Measurements from ENCODE around the gene CEP72. TPM values are rescaled to one million over a fixed set of nuclear protein-coding genes. Genes with fewer than 3 reads are reported as not detected.

The CEP72 gene
- total RNA-seq, 1 donor, result 3.3 TPM

GRCh38 chr5:570446-570845 is 41.7 kb upstream of the CEP72 start:
- no peak for DNase-seq (ENCODE audit: insufficient read length, low spot score, missing footprints)
- Histone ChIP-seq H3K4me3 (ENCODE audit: insufficient read depth, low read length) (no peak overlapping the region), H2AFZ (ENCODE audit: low read length) (no peak overlapping the region), H3K27me3 (ENCODE audit: insufficient read depth, low read length) (peaks cover 55% of the 10 kb centered on the region), H3K4me2 (ENCODE audit: insufficient read depth, low read length) (no peak overlapping the region), H3K79me2 (ENCODE audit: insufficient read depth, low read length) (no peaks in the 10 kb centered on the region), H3K9me3 (ENCODE audit: low read depth, low read length) (peaks cover 2% of the 10 kb centered on the region), H3K4me1 (ENCODE audit: insufficient read depth, low read length) (peaks cover 8% of the 10 kb centered on the region), H3K27ac (ENCODE audit: low read depth, low read length) (no peak overlapping the region), H4K20me1 (ENCODE audit: insufficient read depth, low read length) (no peaks in the 10 kb centered on the region), H3K36me3 (ENCODE audit: insufficient read depth, low read length) (no peaks in the 10 kb centered on the region)
- TF ChIP-seq CTCF (IDR thresholded peaks at IDR 0.05; ENCODE audit: extremely low read depth, low read depth, low read length), result no peak

DNA sequence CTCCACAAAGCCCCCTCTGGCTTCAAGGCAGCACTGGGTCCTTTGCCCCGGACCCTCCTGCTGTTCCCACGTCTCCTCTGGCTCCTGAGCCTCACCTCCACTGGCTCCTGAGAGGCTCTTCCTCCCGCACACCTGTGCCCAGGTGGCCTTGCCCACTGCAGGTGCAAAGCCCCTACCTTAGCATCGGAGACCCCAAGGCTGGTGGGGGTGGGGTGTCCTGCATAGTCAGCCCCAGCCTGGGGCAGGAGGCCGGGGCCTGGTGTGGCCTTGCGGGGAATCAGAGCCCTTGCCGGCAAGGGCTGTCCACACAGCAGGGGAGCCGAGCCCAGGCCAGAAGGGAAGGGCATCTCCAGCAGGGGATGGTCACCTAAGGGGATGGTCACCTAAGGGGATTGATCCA is 41.3 kb upstream of the CEP72 start:
- no peak overlapping the region for H3K4me3 ChIP-seq (ENCODE audit: insufficient read depth, low read length)
- no peaks in the 10 kb centered on the region for H3K79me2 ChIP-seq (ENCODE audit: insufficient read depth, low read length)
- peaks cover 7% of the 10 kb centered on the region for H3K4me1 ChIP-seq (ENCODE audit: insufficient read depth, low read length)
- H3K4me2 ChIP-seq (ENCODE audit: insufficient read depth, low read length), result no peak overlapping the region
- H4K20me1 ChIP-seq (ENCODE audit: insufficient read depth, low read length), result no peaks in the 10 kb centered on the region
- H3K27ac ChIP-seq (ENCODE audit: low read depth, low read length), result no peak overlapping the region
- TF ChIP-seq CTCF (IDR thresholded peaks at IDR 0.05; ENCODE audit: extremely low read depth, low read depth, low read length), result no peak
- no peaks in the 10 kb centered on the region for H3K36me3 ChIP-seq (ENCODE audit: insufficient read depth, low read length)
- DNase-seq (ENCODE audit: insufficient read length, low spot score, missing footprints), result no peak
- peaks cover 2% of the 10 kb centered on the region for H3K9me3 ChIP-seq (ENCODE audit: low read depth, low read length)
- H2AFZ ChIP-seq (ENCODE audit: low read length), result no peak overlapping the region
- H3K27me3 ChIP-seq (ENCODE audit: insufficient read depth, low read length), result peaks cover 55% of the 10 kb centered on the region

GRCh38 chr5:571791-572190 is 40.3 kb upstream of the CEP72 start:
- H4K20me1 ChIP-seq (ENCODE audit: insufficient read depth, low read length), result no peaks in the 10 kb centered on the region
- H3K27ac ChIP-seq (ENCODE audit: low read depth, low read length), result no peak overlapping the region
- H3K36me3 ChIP-seq (ENCODE audit: insufficient read depth, low read length), result no peaks in the 10 kb centered on the region
- no peak overlapping the region for H3K4me3 ChIP-seq (ENCODE audit: insufficient read depth, low read length)
- no peak for DNase-seq (ENCODE audit: insufficient read length, low spot score, missing footprints)
- H3K4me1 ChIP-seq (ENCODE audit: insufficient read depth, low read length), result no peaks in the 10 kb centered on the region
- H3K4me2 ChIP-seq (ENCODE audit: insufficient read depth, low read length), result no peak overlapping the region
- peaks cover 1% of the 10 kb centered on the region for H3K9me3 ChIP-seq (ENCODE audit: low read depth, low read length)
- no peaks in the 10 kb centered on the region for H3K79me2 ChIP-seq (ENCODE audit: insufficient read depth, low read length)
- TF ChIP-seq CTCF (IDR thresholded peaks at IDR 0.05; ENCODE audit: extremely low read depth, low read depth, low read length), result no peak
- peaks cover 53% of the 10 kb centered on the region for H3K27me3 ChIP-seq (ENCODE audit: insufficient read depth, low read length)
- H2AFZ ChIP-seq (ENCODE audit: low read length), result no peak overlapping the region

- no peak for DNase-seq (ENCODE audit: insufficient read length, low spot score, missing footprints)
- Histone ChIP-seq H3K36me3 (ENCODE audit: insufficient read depth, low read length) (no peaks in the 10 kb centered on the region), H3K4me3 (ENCODE audit: insufficient read depth, low read length) (no peak overlapping the region), H3K4me1 (ENCODE audit: insufficient read depth, low read length) (no peaks in the 10 kb centered on the region), H3K27me3 (ENCODE audit: insufficient read depth, low read length) (peaks cover 48% of the 10 kb centered on the region), H3K9me3 (ENCODE audit: low read depth, low read length) (no peaks in the 10 kb centered on the region), H3K4me2 (ENCODE audit: insufficient read depth, low read length) (no peak overlapping the region), H2AFZ (ENCODE audit: low read length) (no peak overlapping the region), H4K20me1 (ENCODE audit: insufficient read depth, low read length) (no peaks in the 10 kb centered on the region), H3K27ac (ENCODE audit: low read depth, low read length) (no peak overlapping the region), H3K79me2 (ENCODE audit: insufficient read depth, low read length) (no peaks in the 10 kb centered on the region)
- TF ChIP-seq CTCF (IDR thresholded peaks at IDR 0.05; ENCODE audit: extremely low read depth, low read depth, low read length), result no peak
These were observed 39.6 kb upstream of the CEP72 start for GRCh38 chr5:572398-573019.

Measured in osteoblast (primary cell).